IPS DF 19.7 (cell line): ENCODE data around the gene ESRP2.

Experiments used
- DNase-seq: peaks from one replicate; pipeline ENCODE4 v3.0.0-alpha.2; 2013; ENCODE audit warnings: low read depth, low spot score

ESRP2 gene

DNA sequence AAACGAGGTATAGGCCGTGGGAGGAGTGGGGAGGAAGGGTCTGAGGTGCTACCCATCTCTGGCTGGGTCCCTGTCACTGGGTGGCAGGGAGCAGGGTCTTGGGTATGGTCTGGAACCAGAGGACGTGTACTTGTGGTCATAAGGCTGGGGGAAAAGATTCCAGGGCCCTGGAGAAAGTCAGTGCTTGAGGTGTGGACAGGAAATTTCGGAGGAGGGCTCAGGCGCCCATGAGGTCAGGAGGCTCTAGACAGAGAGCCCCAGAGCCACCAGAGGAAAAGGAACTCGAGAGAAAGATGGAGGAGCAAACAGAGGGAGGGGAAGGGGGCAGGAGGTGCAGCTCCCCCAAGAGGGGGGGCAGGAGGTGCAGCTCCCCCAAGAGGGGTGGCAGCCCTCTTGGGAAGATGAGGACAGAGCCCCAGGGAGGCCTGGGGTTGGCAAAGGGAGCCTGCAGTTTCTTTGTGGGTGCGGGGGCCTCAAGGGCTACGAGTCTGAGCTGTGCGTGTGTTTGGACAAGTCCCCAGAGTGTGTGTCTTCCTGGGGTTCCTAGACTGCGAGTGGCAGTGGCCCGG lies 27.7 kb upstream of the ESRP2 start:
- no peak for DNase-seq

GRCh38 chr16:68259007-68259825 lies 23.3 kb upstream of the ESRP2 start:
- DNase-seq, result no peak

- no peak for DNase-seq
Observed at GRCh38 chr16:68257906-68258800, 22.2 kb upstream of the ESRP2 start.

- DNase-seq, result no peak
Observed at GRCh38 chr16:68257251-68257905, 21.5 kb upstream of the ESRP2 start.

- no peak for DNase-seq
Observed at GRCh38 chr16:68255712-68256111, 19.8 kb upstream of the ESRP2 start.

DNA sequence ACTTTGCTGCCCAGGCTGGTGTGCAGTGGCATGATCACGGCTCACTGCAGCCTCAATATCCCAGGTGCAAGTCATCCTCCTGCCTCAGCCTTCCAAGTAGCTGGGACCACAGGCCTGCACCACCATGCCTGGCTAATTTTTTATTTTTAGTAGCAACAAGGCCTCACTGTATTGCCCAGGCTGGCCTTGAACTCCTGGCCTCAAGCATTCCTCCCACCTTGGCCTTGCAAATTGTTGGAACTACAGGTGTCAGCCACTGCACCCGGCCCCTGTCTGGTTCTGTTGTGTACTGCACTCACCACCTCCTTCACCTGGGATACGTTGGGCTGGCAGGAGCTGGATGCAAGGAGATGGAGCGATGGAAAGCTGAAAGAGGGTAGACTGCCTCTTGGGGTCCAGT lies 17.8 kb upstream of the ESRP2 start:
- no peak for DNase-seq

DNA sequence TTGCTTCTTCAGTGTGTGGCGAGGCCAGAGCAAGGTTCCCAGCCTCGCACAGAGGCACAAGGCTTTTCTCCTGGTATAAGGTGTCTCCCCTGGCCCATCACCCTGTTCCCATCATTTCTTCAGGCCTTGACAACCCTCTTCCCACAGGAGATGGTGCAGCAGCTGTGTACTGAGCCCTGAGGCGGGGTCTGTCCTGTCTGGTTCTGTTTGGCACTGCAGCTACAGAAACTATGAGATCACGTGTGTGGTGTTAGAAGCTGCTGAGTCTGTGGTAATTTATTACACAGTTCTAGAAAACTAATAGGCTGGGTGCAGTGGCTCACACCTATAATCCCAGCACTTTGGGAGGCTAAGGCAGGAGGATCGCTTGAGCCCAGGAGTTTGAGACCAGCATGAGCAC lies 16.5 kb upstream of the ESRP2 start:
- no peak for DNase-seq

GRCh38 chr16:68251832-68252231 lies 15.9 kb upstream of the ESRP2 start:
- DNase-seq, result no peak

- no peak for DNase-seq
Observed at GRCh38 chr16:68250951-68251350, 15.0 kb upstream of the ESRP2 start.

DNA sequence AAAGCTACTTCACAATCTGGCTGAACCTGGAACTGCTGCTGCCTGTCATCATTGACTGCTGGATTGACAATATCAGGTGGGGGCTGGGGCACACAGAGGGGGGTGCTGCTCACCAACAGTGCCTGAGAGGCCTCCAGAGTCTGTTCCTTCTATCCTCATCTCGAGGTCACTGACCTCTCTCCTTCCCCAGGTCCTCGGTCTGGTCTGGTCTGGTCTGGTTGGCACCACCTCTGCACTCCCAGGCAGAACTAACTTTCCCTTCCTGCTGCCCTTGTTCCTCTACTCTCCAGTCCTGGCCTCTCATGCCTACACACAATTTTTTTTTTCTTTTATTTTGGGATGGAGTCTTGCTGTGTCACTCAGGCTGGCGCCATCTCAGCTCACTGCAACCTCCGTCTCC lies 13.4 kb upstream of the ESRP2 start:
- DNase-seq, result no peak

DNA sequence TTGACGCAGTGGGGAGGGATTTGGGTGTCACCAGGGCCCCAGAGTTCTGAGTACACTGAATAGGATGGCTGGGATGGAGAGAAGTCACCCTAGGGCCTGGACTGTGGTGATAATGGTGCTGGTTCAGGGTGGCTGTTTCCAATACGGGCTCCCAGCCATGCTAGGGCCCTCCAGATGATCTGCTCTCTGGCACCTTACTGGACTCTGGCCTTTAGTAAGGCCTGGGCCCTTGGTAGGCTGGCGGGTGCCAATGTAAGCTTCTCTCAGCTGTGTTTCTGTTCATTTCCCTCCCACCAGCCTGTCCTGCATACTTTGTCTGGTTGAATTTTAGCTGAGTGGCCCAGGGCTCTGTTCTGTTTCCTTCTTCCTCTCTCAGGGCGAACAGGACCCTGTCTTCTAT lies 12.0 kb upstream of the ESRP2 start:
- DNase-seq, result no peak

DNA sequence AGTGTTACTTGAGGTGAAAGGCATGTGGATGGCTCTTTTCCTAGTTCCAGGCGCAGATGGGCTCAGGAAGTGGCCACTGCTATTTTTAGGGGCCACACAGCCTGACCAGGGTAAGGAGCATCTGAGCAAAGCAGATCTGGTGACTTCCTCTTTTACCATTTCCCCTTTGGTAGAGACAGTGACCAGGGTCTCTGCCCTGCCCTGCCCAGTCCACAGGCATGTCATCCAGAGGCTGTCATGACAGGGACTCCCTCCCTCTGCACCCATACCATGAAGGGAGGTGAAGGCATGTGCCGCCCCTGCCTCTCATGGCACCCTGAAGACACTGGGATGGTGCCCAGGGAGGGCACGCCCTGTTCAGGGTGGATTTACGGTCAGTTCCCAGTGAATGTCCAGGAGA lies 11.5 kb upstream of the ESRP2 start:
- no peak for DNase-seq

GRCh38 chr16:68246666-68247065 lies 10.7 kb upstream of the ESRP2 start:
- DNase-seq, result no peak

DNA sequence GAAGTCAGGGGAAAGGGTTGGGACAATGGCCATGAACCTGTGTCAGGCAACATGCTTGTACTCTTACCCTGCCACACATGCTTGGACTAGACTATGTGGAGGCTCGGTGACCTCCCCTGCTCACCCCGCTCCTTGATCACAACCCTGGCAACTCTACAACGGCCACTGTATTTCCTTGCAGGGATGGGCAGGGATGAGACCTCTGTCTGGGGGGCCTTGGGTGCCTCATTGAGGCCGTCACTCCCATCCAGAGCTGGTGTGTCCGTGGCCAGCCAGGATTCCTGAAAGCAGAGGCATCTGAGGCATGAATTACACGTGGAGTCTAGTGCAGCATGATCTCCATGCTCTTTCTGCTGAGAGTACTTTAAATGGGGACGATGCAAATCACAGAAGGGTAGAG lies 10.2 kb upstream of the ESRP2 start:
- no peak for DNase-seq

GRCh38 chr16:68244903-68245853 lies 9.3 kb upstream of the ESRP2 start, which contains the start of gene PLA2G15:
Gene PLA2G15 (plus strand): TSS chr16:68245373. CDS start chr16:68245427, 54 bp downstream.
- DNase-seq, result no peak

GRCh38 chr16:68244481-68244902 lies 8.6 kb upstream of the ESRP2 start:
- DNase-seq, result no peak

- no peak for DNase-seq
Observed at GRCh38 chr16:68242926-68243858, 7.3 kb upstream of the ESRP2 start.

DNA sequence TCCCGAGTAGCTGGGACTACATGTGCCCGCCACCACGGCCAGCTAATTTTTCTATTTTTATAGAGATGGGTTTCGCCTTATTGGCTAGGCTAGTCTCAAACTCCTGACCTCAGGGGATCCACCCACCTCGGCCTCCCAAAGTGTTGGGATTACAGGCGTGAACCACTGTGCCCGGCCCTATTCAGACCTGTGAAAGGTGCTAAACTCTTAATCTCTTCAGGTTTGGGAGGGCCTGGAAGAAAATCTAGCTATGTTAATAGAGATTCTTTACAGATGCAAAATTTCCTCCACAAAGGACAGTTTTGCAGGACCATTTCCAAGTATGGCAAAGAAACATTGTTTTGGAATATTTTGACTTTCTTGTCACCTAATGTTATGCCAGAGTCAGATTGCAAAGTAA lies 6.2 kb upstream of the ESRP2 start:
- DNase-seq, result no peak

DNA sequence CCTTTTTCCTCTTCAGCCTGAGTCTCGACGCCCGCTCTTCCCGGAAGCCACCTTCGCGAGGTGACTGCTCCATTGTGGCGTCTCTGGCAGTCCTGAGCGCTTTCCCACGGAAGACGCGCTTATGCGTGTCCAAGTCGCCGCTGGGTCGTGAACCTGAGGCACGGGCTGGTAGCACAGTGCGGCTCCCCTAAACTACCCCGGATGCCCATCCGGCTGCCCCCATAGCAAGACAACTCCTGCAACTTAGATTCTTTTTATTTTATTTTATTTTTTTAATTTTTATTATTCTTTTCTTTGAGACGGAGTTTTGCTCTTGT lies 2.1 kb upstream of the ESRP2 start:
- no peak for DNase-seq
